HG02571 (cell line): Measurements from ENCODE around the gene TP53TG3E.
"Not testable (repeated sequence)": the region's sequence is repeated elsewhere in the genome, so short reads cannot be mapped to it uniquely, and the experiment has no call there.

Source experiments
- ATAC-seq: cut with Tn5 transposase; IDR thresholded peaks from one replicate; pipeline ENCODE4 v1.9.1; 2021; ENCODE audit warnings: mild to moderate bottlenecking, moderate library complexity; ENCODE audit not compliant: unreplicated experiment

Gene TP53TG3E

GRCh38 chr16:33304006-33304405 lies at the start of gene TP53TG3E:
Gene TP53TG3E, plus strand, starts transcription at chr16:33304306. Its CDS starts 68 bp downstream, at chr16:33304374.
- ATAC-seq: not testable (repeated sequence)

- ATAC-seq: not testable (repeated sequence)
These were observed 32.3 kb downstream of the TP53TG3E start for GRCh38 chr16:33336226-33337012.

- ATAC-seq: not testable (repeated sequence)
These were observed 33.8 kb downstream of the TP53TG3E start for GRCh38 chr16:33337627-33338542.

GRCh38 chr16:33338543-33338951 lies 34.4 kb downstream of the TP53TG3E start:
- not testable (repeated sequence) for ATAC-seq

GRCh38 chr16:33339093-33340061 lies 35.3 kb downstream of the TP53TG3E start:
- not testable (repeated sequence) for ATAC-seq
